Islet precursor cell (in vitro differentiated cells): ENCODE results near the gene PIP5K1A.
A peak's percentile ranks its signal among the peaks of the same experiment; 100 is the strongest.
"Not testable (repeated sequence)": the region's sequence is repeated elsewhere in the genome, so short reads cannot be mapped to it uniquely, and the experiment has no call there.

ENCODE experiments used
- DNase-seq: peaks from one replicate; pipeline ENCODE4 v3.0.0-alpha.2; 2018

The PIP5K1A gene

GRCh38 chr1:151193856-151194255, 4.5 kb upstream of the PIP5K1A start:
- no peak for DNase-seq

GRCh38 chr1:151194894-151195594, 3.3 kb upstream of the PIP5K1A start:
- peak; percentile 64 for DNase-seq

- no peak for DNase-seq
Measured at GRCh38 chr1:151196292-151196800, 2.0 kb upstream of the PIP5K1A start.

GRCh38 chr1:151197863-151198253, 494 bp upstream of the PIP5K1A start:
- peak; percentile 61 for DNase-seq

GRCh38 chr1:151199873-151200581, 1.7 kb downstream of the PIP5K1A start:
- DNase-seq: peak; percentile 77

GRCh38 chr1:151205381-151205965, 7.1 kb downstream of the PIP5K1A start:
- DNase-seq: not testable (repeated sequence)

- no peak for DNase-seq
Measured at GRCh38 chr1:151210830-151211229, 12.5 kb downstream of the PIP5K1A start.

GRCh38 chr1:151211972-151212705, 13.8 kb downstream of the PIP5K1A start:
- no peak for DNase-seq

GRCh38 chr1:151213560-151213959, 15.2 kb downstream of the PIP5K1A start:
- no peak for DNase-seq

- no peak for DNase-seq
Measured at GRCh38 chr1:151221616-151222015, 23.3 kb downstream of the PIP5K1A start.

GRCh38 chr1:151222130-151222529, 23.8 kb downstream of the PIP5K1A start:
- DNase-seq: no peak

GRCh38 chr1:151235235-151235634, 36.9 kb downstream of the PIP5K1A start:
- DNase-seq: no peak

- DNase-seq: no peak
Measured at GRCh38 chr1:151237678-151238466, 39.5 kb downstream of the PIP5K1A start.

- no peak for DNase-seq
Measured at GRCh38 chr1:151238467-151238739, 40.1 kb downstream of the PIP5K1A start.

- DNase-seq: no peak
Measured at GRCh38 chr1:151242442-151242841, 44.1 kb downstream of the PIP5K1A start.

GRCh38 chr1:151243683-151244216, 45.4 kb downstream of the PIP5K1A start:
- no peak for DNase-seq

- no peak for DNase-seq
Measured at GRCh38 chr1:151246786-151247185, 48.4 kb downstream of the PIP5K1A start.

GRCh38 chr1:151251656-151252470, 53.5 kb downstream of the PIP5K1A start:
- peak; percentile 66 for DNase-seq

- DNase-seq: peak; percentile 97
Measured at GRCh38 chr1:151254217-151255213, 56.2 kb downstream of the PIP5K1A start, which contains the start of gene PSMD4. Gene PSMD4 (plus strand): TSS chr1:151254734. CDS start chr1:151254783, 49 bp downstream.

GRCh38 chr1:151255381-151255780, 57.0 kb downstream of the PIP5K1A start:
- no peak for DNase-seq
